Endothelial cell of umbilical vein (primary cell): Measurements from ENCODE around the gene SUCLG1. TPM values are rescaled to one million over a fixed set of nuclear protein-coding genes. Genes with fewer than 3 reads are reported as not detected.
"Not testable (repeated sequence)": the region's sequence is repeated elsewhere in the genome, so short reads cannot be mapped to it uniquely, and the experiment has no call there.

Experiments
- BruUV-seq: library from RNA; stranded (reverse); fragments of 400-500 nt; replicated peaks from 2 replicates; lab custom pipeline; 2021; lab: Mats Ljungman, UMichigan
- CTCF ChIA-PET: fragments of 300-600, 350-600 bp; sonication (Branson Sonifier 250); formaldehyde crosslinking; loops from one replicate; lab custom pipeline; 2021; ENCODE audit warnings: antibody characterized with exemption, inconsistent platforms; lab: Charles Lee
- POLR2A ChIA-PET: fragments of 300-600, 350-600 bp; sonication (Branson Sonifier 250); formaldehyde crosslinking; loops from one replicate; lab custom pipeline; 2021; ENCODE audit warnings: antibody characterized with exemption, inconsistent platforms; lab: Charles Lee
- DNase-seq: peaks from one replicate; pipeline ENCODE4 v3.0.0-alpha.2; 2011; ENCODE audit warnings: low read depth, low spot score
- FAIRE-seq: peaks from 2 replicates; lab custom pipeline; 2011; peaks lifted over from hg19 to GRCh38; lab: Jason Lieb, UNC
- H2AFZ ChIP-seq: 2 replicates; pipeline ENCODE4 v1.6.0; 2012; ENCODE audit warnings: low read depth, low read length, control low read depth, inconsistent platforms
- H3K27ac ChIP-seq: 2 replicates; pipeline ENCODE4 v1.5.1; 2011; ENCODE audit warnings: low read depth, mild to moderate bottlenecking, control low read depth, low read length, moderate library complexity; ENCODE audit not compliant: insufficient read depth
- H3K27me3 ChIP-seq, 2 experiments: 2 replicates each; pipeline versions ENCODE4 v1.6.0 to v1.6.1; 2011; ENCODE audit warnings: low read length in 2 of 2, mixed read lengths in 1 of 2; ENCODE audit not compliant: control insufficient read depth in 2 of 2, insufficient read depth in 2 of 2
- H3K36me3 ChIP-seq, 2 experiments: 2 replicates in 1 of 2; 3 replicates in 1 of 2; pipeline ENCODE4 v1.5.1; 2011; ENCODE audit warnings: low read length in 2 of 2, mild to moderate bottlenecking in 1 of 2, moderate library complexity in 1 of 2; ENCODE audit not compliant: control insufficient read depth in 2 of 2, insufficient read depth in 2 of 2; ENCODE audit errors: extremely low read depth in 1 of 2
- H3K4me1 ChIP-seq: 3 replicates; pipeline ENCODE4 v1.5.1; 2011; ENCODE audit warnings: mild to moderate bottlenecking, low read length; ENCODE audit not compliant: control insufficient read depth, insufficient read depth; ENCODE audit errors: extremely low read depth
- H3K4me2 ChIP-seq: 2 replicates; pipeline ENCODE4 v1.6.1; 2011; ENCODE audit warnings: low read length, control low read depth, mixed read lengths; ENCODE audit not compliant: insufficient read depth
- H3K4me3 ChIP-seq, 3 experiments: fragments of 200-600 bp in 1 of 3; sonication (generic), shearing (Covaris generic) in 1 of 3; replicated peaks in 1 of 3; 2 replicates each; pipeline ENCODE4 v1.5.1; 2011 to 2016; ENCODE audit warnings: control low read depth in 3 of 3, low read length in 3 of 3, mild to moderate bottlenecking in 2 of 3, inconsistent platforms in 1 of 3, low read depth in 1 of 3, moderate library complexity in 1 of 3; ENCODE audit not compliant: insufficient read depth in 1 of 3
- H3K79me2 ChIP-seq: 2 replicates; pipeline ENCODE4 v1.6.0; 2012; ENCODE audit warnings: low read length, inconsistent platforms; ENCODE audit not compliant: control insufficient read depth, insufficient read depth
- H3K9ac ChIP-seq: replicated peaks from 2 replicates; pipeline ENCODE3; 2011; ENCODE audit warnings: low read length, control low read depth; ENCODE audit not compliant: insufficient read depth; ENCODE audit errors: extremely low read depth
- H3K9me1 ChIP-seq: replicated peaks from 3 replicates; pipeline ENCODE4 v1.6.0; 2011; ENCODE audit warnings: mild to moderate bottlenecking, low read length; ENCODE audit not compliant: control insufficient read depth, insufficient read depth; ENCODE audit errors: extremely low read depth
- H3K9me3 ChIP-seq: replicated peaks from 2 replicates; pipeline ENCODE4 v1.5.1; 2012; ENCODE audit warnings: low read length, inconsistent platforms; ENCODE audit not compliant: control insufficient read depth, insufficient read depth
- H4K20me1 ChIP-seq: replicated peaks from 2 replicates; pipeline ENCODE3; 2011; ENCODE audit warnings: mild to moderate bottlenecking, low read length; ENCODE audit not compliant: control insufficient read depth, insufficient read depth; ENCODE audit errors: extremely low read depth
- CTCF ChIP-seq, 2 donors: IDR thresholded peaks; 1 replicate in 1 of 2; 2 replicates in 1 of 2; pipeline ENCODE4 v1.5.1; 2011; ENCODE audit warnings: low read length in 2 of 2, mild to moderate bottlenecking in 2 of 2, moderate library complexity in 2 of 2, control low read depth in 1 of 2, inconsistent platforms in 1 of 2, low read depth in 1 of 2; ENCODE audit not compliant: insufficient read depth in 1 of 2; ENCODE audit errors: extremely low read depth in 1 of 2
- EZH2 ChIP-seq: IDR thresholded peaks from 2 replicates; pipeline ENCODE4 v1.6.1; 2012; ENCODE audit warnings: borderline replicate concordance, low read depth, mild to moderate bottlenecking, moderate library complexity, low read length, inconsistent platforms; ENCODE audit not compliant: severe bottlenecking
- FOS ChIP-seq: IDR thresholded peaks from 2 replicates; pipeline ENCODE4 v1.6.1; 2011; ENCODE audit warnings: mild to moderate bottlenecking, low read length, moderate library complexity, borderline replicate concordance; ENCODE audit not compliant: insufficient read depth
- GATA2 ChIP-seq: IDR thresholded peaks from 2 replicates; pipeline ENCODE4 v1.7.0; 2011; ENCODE audit warnings: low read depth, mild to moderate bottlenecking, moderate library complexity, mixed read lengths, low read length; ENCODE audit not compliant: insufficient read length, insufficient read depth
- JUN ChIP-seq: IDR thresholded peaks from 2 replicates; pipeline ENCODE4 v1.6.1; 2011; ENCODE audit warnings: borderline replicate concordance, low read depth; ENCODE audit not compliant: insufficient read length, insufficient read depth
- MYC ChIP-seq: IDR thresholded peaks from one replicate; pipeline ENCODE4 v1.6.1; 2011; ENCODE audit warnings: mild to moderate bottlenecking, low read depth, low read length
- POLR2A ChIP-seq: IDR thresholded peaks from 2 replicates; pipeline ENCODE4 v1.6.1; 2012; ENCODE audit warnings: low read depth, mild to moderate bottlenecking, control low read depth, low read length
- POLR2AphosphoS5 ChIP-seq: IDR thresholded peaks from 2 replicates; pipeline ENCODE4 v1.6.1; 2012; ENCODE audit warnings: low read depth, mild to moderate bottlenecking, control low read depth, low read length, moderate library complexity; ENCODE audit not compliant: insufficient read depth
- dilution Hi-C: fragments of 300-500 bp; cut with MboI; formaldehyde crosslinking; loops from one replicate; pipeline ENCODE4 v1.15.0; 2019; ENCODE audit warnings: low sequenced_read_pairs; ENCODE audit not compliant: extremely low pct_ligation_motif_present
- intact Hi-C: fragments of 100-400 bp; cut with micrococcal nuclease; formaldehyde crosslinking; loops from one replicate; pipeline ENCODE4 v1.10.0; 2022
- polyA plus RNA-seq, 4 experiments: library from polyadenylated mRNA; depleted of rRNA in 3 of 4; stranded (reverse) in 3 of 4; unstranded in 1 of 4; fragments of >200 nt; gene quantifications; 2 replicates each; pipeline versions ENCODE4 v1.2.1 to v1.2.3, GENCODE V29; 2011 to 2012; ENCODE audit warnings: missing spikeins in 1 of 4
- total RNA-seq: library from RNA; stranded (reverse); gene quantifications from 2 replicates; pipeline ENCODE4 v1.2.3, GENCODE V29; 2021
- TF ChIP-seq, protein P1 (sequence below): IDR thresholded peaks from 2 replicates; pipeline ENCODE4 v1.6.1; 2011; ENCODE audit not compliant: insufficient read depth, insufficient read length

Gene SUCLG1
- total and polyA plus RNA-seq, 2 donors (not counting 3 experiments of a cell fraction or from before 2014, with no cell fraction given) = 31.7 to 59.2 TPM

DNA sequence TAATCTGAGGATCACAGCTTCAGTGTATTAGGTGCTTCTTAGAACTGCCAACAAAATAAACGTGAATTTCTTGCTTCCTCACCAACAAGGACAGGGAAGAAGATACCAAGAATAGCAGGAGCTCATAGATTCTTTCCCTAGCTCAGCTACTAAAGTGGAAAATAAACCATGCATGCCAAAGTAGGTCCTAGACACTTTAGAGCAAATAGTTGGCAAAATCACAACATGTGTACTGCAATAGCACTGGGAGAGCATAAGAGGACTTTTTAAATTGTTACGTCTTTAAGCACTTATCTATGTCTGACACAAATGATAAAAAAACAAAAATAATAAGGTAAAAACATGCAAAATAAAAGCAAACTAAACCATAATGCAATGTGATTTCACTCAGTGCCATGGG, 49.5 kb downstream of the SUCLG1 start:
- Histone ChIP-seq H3K4me1 (no peaks in the 10 kb centered on the region), H3K9me1 (no peaks in the 10 kb centered on the region), H3K9ac (no peak overlapping the region), H3K4me2 (no peak overlapping the region), H4K20me1 (no peaks in the 10 kb centered on the region), H2AFZ (no peak overlapping the region), H3K79me2 (no peaks in the 10 kb centered on the region), H3K9me3 (no peaks in the 10 kb centered on the region), H3K36me3 (no peaks in the 10 kb centered on the region), H3K4me3 (no peak overlapping the region), H3K27ac (no peak overlapping the region), H3K27me3 (no peaks in the 10 kb centered on the region)
- CTCF ChIA-PET = no interaction called here
- no peak for FAIRE-seq
- BruUV-seq = no TSS peak
- TF ChIP-seq EZH2 (no peak), POLR2A (no peak), FOS (no peak), GATA2 (no peak), POLR2AphosphoS5 (no peak), JUN (no peak), CTCF (IDR thresholded peaks at IDR 0.05; ENCODE audit: extremely low read depth in 1 of 2, insufficient read depth in 1 of 2, low read depth in 1 of 2, low read length in 2 of 2) (no peak), MYC (no peak)
- TF ChIP-seq, protein P1, sequence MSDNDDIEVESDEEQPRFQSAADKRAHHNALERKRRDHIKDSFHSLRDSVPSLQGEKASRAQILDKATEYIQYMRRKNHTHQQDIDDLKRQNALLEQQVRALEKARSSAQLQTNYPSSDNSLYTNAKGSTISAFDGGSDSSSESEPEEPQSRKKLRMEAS = no peak
- dilution Hi-C loops (no loop called here), intact Hi-C loops (no loop called here)
- DNase-seq = no peak
- POLR2A ChIA-PET = no interaction called here

DNA sequence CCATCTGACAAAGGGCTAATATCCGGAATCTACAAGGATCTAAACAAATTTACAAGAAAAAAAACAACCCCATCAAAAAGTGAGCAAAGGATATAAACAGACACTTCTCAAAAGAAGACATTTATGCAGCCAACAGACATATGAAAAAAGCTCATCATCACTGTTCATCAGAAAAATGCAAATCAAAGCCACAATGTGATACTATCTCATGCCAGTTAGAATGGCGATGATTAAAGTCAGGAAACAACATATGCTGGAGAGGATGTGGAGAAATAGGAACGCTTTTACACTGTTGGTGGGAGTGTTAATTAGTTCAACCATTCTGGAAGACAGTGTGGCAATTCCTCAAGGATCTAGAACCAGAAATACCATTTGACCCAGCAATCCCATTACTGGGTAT, 57.0 kb downstream of the SUCLG1 start:
- H3K27me3 ChIP-seq, H3K4me3 ChIP-seq, H3K9ac ChIP-seq, BruUV-seq, H3K4me1 ChIP-seq, H3K36me3 ChIP-seq, H2AFZ ChIP-seq, H3K9me3 ChIP-seq, FAIRE-seq, dilution Hi-C loops, POLR2A ChIA-PET, H3K27ac ChIP-seq, DNase-seq, H3K9me1 ChIP-seq, H3K4me2 ChIP-seq, H4K20me1 ChIP-seq, H3K79me2 ChIP-seq, intact Hi-C loops, CTCF ChIA-PET: not testable (repeated sequence)

DNA sequence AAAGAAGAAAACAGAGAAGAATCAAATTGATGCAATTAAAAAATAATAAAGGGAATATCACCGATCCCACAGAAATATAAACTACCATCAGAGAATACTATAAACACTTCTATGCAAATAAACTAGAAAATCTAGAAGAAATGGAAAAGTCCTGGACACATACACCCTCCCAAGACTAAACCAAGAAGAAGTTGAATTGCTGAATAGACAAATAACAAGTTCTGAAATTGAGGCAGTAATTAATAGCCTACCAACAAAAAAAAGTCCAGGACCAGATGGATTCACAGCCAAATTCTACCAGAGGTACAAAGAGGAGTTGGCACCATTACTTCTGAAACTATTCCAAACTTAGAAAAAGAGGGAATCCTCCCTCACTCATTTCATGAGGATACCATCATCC, 59.2 kb downstream of the SUCLG1 start:
- H3K4me1 ChIP-seq, POLR2A ChIA-PET, BruUV-seq, H3K4me2 ChIP-seq, H3K4me3 ChIP-seq, DNase-seq, intact Hi-C loops, H3K27ac ChIP-seq, FAIRE-seq, H3K36me3 ChIP-seq, dilution Hi-C loops, H3K9me3 ChIP-seq, H3K79me2 ChIP-seq, CTCF ChIA-PET, H2AFZ ChIP-seq, H3K9me1 ChIP-seq, H4K20me1 ChIP-seq, H3K9ac ChIP-seq, H3K27me3 ChIP-seq: not testable (repeated sequence)
